GM12892 (cell line): ENCODE measurements around the gene SLC7A6.

Source experiments
- POLR2A ChIP-seq: IDR thresholded peaks from 2 replicates; pipeline ENCODE4 v1.6.1; 2011; ENCODE audit warnings: low read depth, low read length, control low read depth
- POLR2AphosphoS5 ChIP-seq: IDR thresholded peaks from 2 replicates; pipeline ENCODE4 v1.6.1; 2011; ENCODE audit warnings: low read depth, low read length, control low read depth
- TAF1 ChIP-seq: IDR thresholded peaks from 2 replicates; pipeline ENCODE4 v1.6.1; 2011; ENCODE audit warnings: low read depth, mild to moderate bottlenecking, control low read depth, low read length, borderline replicate concordance

- TF ChIP-seq POLR2A: no peak
- TF ChIP-seq POLR2AphosphoS5: no peak
- TF ChIP-seq TAF1: no peak
Measured at GRCh38 chr16:68297908-68298307, 33.6 kb downstream of the SLC7A6 start.
